K562 (cell line): Measurements from ENCODE around the gene CAMK1D. TPM values are rescaled to one million over a fixed set of nuclear protein-coding genes. Genes with fewer than 3 reads are reported as not detected.

ENCODE experiments used
- ATAC-seq: fragments of 200-7000 bp; cut with Tn5 transposase; 3 replicates; pipeline ENCODE4 v1.9.1; 2020; ENCODE audit warnings: moderate library complexity
- BruUV-seq: library from RNA; stranded (reverse); fragments of 400-500 nt; replicated peaks from 2 replicates; lab custom pipeline; 2021; lab: Mats Ljungman, UMichigan
- CTCF ChIA-PET: fragments of 300-600 bp; formaldehyde crosslinking; extraction: SDS; loops from one replicate; lab custom pipeline; 2021; ENCODE audit warnings: low intra/inter-chr PET ratio; lab: Yijun Ruan, JAX
- POLR2A ChIA-PET: fragments of 300-600, 350-650 bp; sonication (Branson Sonifier 250); formaldehyde crosslinking; extraction: SDS; loops from one replicate; lab custom pipeline; 2021; ENCODE audit warnings: antibody characterized with exemption, inconsistent platforms; lab: Yijun Ruan, JAX
- DNase-seq, 4 experiments: peaks; one replicate each; pipeline versions ENCODE4 v3.0.0 to v3.0.0-alpha.2; 2011 to 2018; ENCODE audit warnings: low spot score in 3 of 4, mixed read lengths in 3 of 4; ENCODE audit errors: extremely low read depth in 1 of 4
- FAIRE-seq: peaks from 2 replicates; lab custom pipeline; 2011; peaks lifted over from hg19 to GRCh38; lab: Jason Lieb, UNC
- H2AFZ ChIP-seq: 2 replicates; pipeline ENCODE4 v1.6.0; 2011; ENCODE audit warnings: low read depth, low read length, control low read depth, inconsistent platforms
- H3K27ac ChIP-seq: fragments of 200-600 bp; 3 replicates; pipeline ENCODE4 v1.8.0; 2011; ENCODE audit warnings: low read depth, mild to moderate bottlenecking, control low read depth, inconsistent platforms, low read length, moderate library complexity, mixed read lengths; ENCODE audit errors: extremely low read depth
- H3K27me3 ChIP-seq, 2 experiments: fragments of 300-600 bp in 1 of 2; 2 replicates in 1 of 2; 3 replicates in 1 of 2; pipeline versions ENCODE4 v1.6.0 to v1.8.0; 2011; ENCODE audit warnings: inconsistent platforms in 2 of 2, low read length in 2 of 2, mild to moderate bottlenecking in 1 of 2, mixed read lengths in 1 of 2, moderate library complexity in 1 of 2; ENCODE audit not compliant: control insufficient read depth in 2 of 2, insufficient read depth in 2 of 2
- H3K36me3 ChIP-seq: fragments of 300-600 bp; 3 replicates; pipeline ENCODE4 v1.8.0; 2011; ENCODE audit warnings: mild to moderate bottlenecking, low read length, inconsistent platforms; ENCODE audit not compliant: control insufficient read depth, insufficient read depth
- H3K4me1 ChIP-seq, 2 experiments: fragments of 200-600 bp in 1 of 2; replicated peaks in 1 of 2; 2 replicates in 1 of 2; 3 replicates in 1 of 2; pipeline versions ENCODE4 v1.5.1 to v1.8.0; 2011; ENCODE audit warnings: inconsistent platforms in 2 of 2, low read length in 2 of 2, mild to moderate bottlenecking in 1 of 2, mixed read lengths in 1 of 2, moderate library complexity in 1 of 2; ENCODE audit not compliant: control insufficient read depth in 2 of 2, insufficient read depth in 2 of 2
- H3K4me2 ChIP-seq: 2 replicates; pipeline ENCODE4 v1.6.1; 2011; ENCODE audit warnings: low read length, control low read depth, inconsistent platforms, mixed read lengths; ENCODE audit not compliant: insufficient read depth
- H3K4me3 ChIP-seq: fragments of 200-600 bp; sonication (generic), shearing (Covaris generic); 2 replicates; pipeline ENCODE4 v1.5.1; 2016; ENCODE audit warnings: control low read depth, inconsistent platforms
- H3K79me2 ChIP-seq: fragments of 200-600 bp; 3 replicates; pipeline ENCODE4 v1.8.0; 2011; ENCODE audit warnings: low read length, inconsistent platforms; ENCODE audit not compliant: control insufficient read depth, insufficient read depth
- H3K9ac ChIP-seq, 2 experiments: 2 replicates each; pipeline versions ENCODE4 v1.6.0 to v1.6.1; 2011; ENCODE audit warnings: low read depth in 2 of 2, low read length in 2 of 2, control low read depth in 1 of 2, inconsistent platforms in 1 of 2, mild to moderate bottlenecking in 1 of 2, mixed read lengths in 1 of 2; ENCODE audit not compliant: insufficient read depth in 1 of 2
- H3K9me1 ChIP-seq: one replicate; pipeline ENCODE4 v1.6.0; 2011; ENCODE audit warnings: inconsistent platforms, mild to moderate bottlenecking, low read length, moderate library complexity; ENCODE audit not compliant: control insufficient read depth, insufficient read depth
- H3K9me3 ChIP-seq: replicated peaks from 2 replicates; pipeline ENCODE4 v1.5.1; 2011; ENCODE audit warnings: low read depth, low read length, inconsistent platforms; ENCODE audit not compliant: control insufficient read depth, insufficient read depth
- H4K20me1 ChIP-seq: replicated peaks from 2 replicates; pipeline ENCODE4 v1.6.1; 2011; ENCODE audit warnings: low read length, inconsistent platforms, mixed read lengths; ENCODE audit not compliant: control insufficient read depth, insufficient read depth
- CREB3 ChIP-seq: fragments of 450-650 bp; conservative IDR thresholded peaks from 2 replicates; pipeline ENCODE4 v1.6.1; 2016; ENCODE audit warnings: missing genetic modification characterization, low read depth, mild to moderate bottlenecking, missing compliant biosample characterization, moderate library complexity
- DPF2 ChIP-seq: fragments of 450-650 bp; IDR thresholded peaks from 2 replicates; pipeline ENCODE4 v1.6.1; 2016
- FOXP1 ChIP-seq: sonication (generic); formaldehyde crosslinking; IDR thresholded peaks from 2 replicates; pipeline ENCODE4 v1.8.0; 2022; ENCODE audit warnings: mild to moderate bottlenecking, missing genetic modification reagents
- PML ChIP-seq: IDR thresholded peaks from 2 replicates; pipeline ENCODE4 v1.6.1; 2012; ENCODE audit warnings: low read length, inconsistent platforms
- TAF9B ChIP-seq: fragments of 450-650 bp; IDR thresholded peaks from 2 replicates; pipeline ENCODE4 v1.6.1; 2018; ENCODE audit warnings: mild to moderate bottlenecking; ENCODE audit not compliant: partially characterized antibody
- TOE1 ChIP-seq, 2 experiments: fragments of 450-650 bp in 1 of 2; sonication (generic) in 1 of 2; formaldehyde crosslinking in 1 of 2; IDR thresholded peaks; 2 replicates each; pipeline versions ENCODE4 v1.7.1 to v1.8.0; 2016 to 2022; ENCODE audit warnings: borderline replicate concordance in 2 of 2, mild to moderate bottlenecking in 2 of 2, antibody characterized with exemption in 1 of 2, inconsistent platforms in 1 of 2, low read depth in 1 of 2, missing genetic modification reagents in 1 of 2, moderate library complexity in 1 of 2
- ZBTB1 ChIP-seq: sonication (generic); formaldehyde crosslinking; IDR thresholded peaks from 2 replicates; pipeline ENCODE4 v1.8.1; 2023; ENCODE audit warnings: missing genetic modification reagents, low read depth, mild to moderate bottlenecking, borderline replicate concordance
- ZNF589 ChIP-seq: fragments of 200-800 bp; sonication (Bioruptor generic); IDR thresholded peaks from 2 replicates; pipeline ENCODE4 v1.6.1; 2016; ENCODE audit warnings: low read depth, missing genetic modification characterization, missing compliant biosample characterization
- WGBS: fragments of 100-300 bp; shearing (Covaris generic); methylation state at CpG from one replicate; pipeline ENCODE4 v1.1.6; 2016; ENCODE audit warnings: low coverage, mixed read lengths; ENCODE audit not compliant: insufficient coverage; ENCODE audit errors: missing lambda C conversion rate; 5-methylcytosine and 5-hydroxymethylcytosine counted together
- in situ Hi-C: fragments of 300-500 bp; cut with MboI; formaldehyde crosslinking; loops from 4 replicates; pipeline ENCODE4 v1.15.0; 2018; ENCODE audit warnings: inconsistent platforms, mixed read lengths
- intact Hi-C: fragments of 100-400 bp; cut with micrococcal nuclease; formaldehyde crosslinking; loops from 2 replicates; pipeline ENCODE4 v1.14.2; 2022
- polyA plus RNA-seq, 8 experiments: library from polyadenylated mRNA; depleted of rRNA in 4 of 8; stranded (reverse) in 5 of 8; unstranded in 3 of 8; fragments of >200 nt; fragmentation: Nextera tagmentation in 2 of 8; fragmentation: Illumina TruSeq in 1 of 8; extraction: Ambion mirVana in 2 of 8; extraction: Trizol in 1 of 8; gene quantifications; 2 replicates each; pipeline versions ENCODE4 v1.2.1 to v1.2.3, GENCODE V29; 2011 to 2014; ENCODE audit warnings: inconsistent platforms in 1 of 8, missing spikeins in 1 of 8
- total RNA-seq, 7 experiments: library from RNA; depleted of rRNA in 6 of 7; stranded (reverse); fragments of >200 nt in 6 of 7; fragmentation: Illumina TruSeq in 2 of 7; extraction: Trizol in 2 of 7; gene quantifications; 2 replicates each; pipeline versions ENCODE4 v1.2.1 to v1.2.3, GENCODE V29; 2011 to 2021; ENCODE audit warnings: low replicate concordance in 1 of 7

The CAMK1D gene
- total and polyA plus RNA-seq, 9 of the 15 experiments (the other 6 are each of a cell fraction or from before 2014, with no cell fraction given): 0.12 to 0.24 (median 0.20) TPM; not detected in 5

- Histone ChIP-seq H3K4me3 (no peak overlapping the region), H3K27me3 (peaks cover 13 to 50% of the 10 kb centered on the region in 2 experiments), H3K9me1 (no peaks in the 10 kb centered on the region), H4K20me1 (peaks cover 3% of the 10 kb centered on the region; the same call in 1 of the 2 replicates), H3K9ac (no peak overlapping the region), H3K4me1 (no peaks in the 10 kb centered on the region; a peak in 1 of 5 replicates), H2AFZ (no peak overlapping the region), H3K27ac (no peak overlapping the region), H3K4me2 (no peak overlapping the region), H3K79me2 (no peaks in the 10 kb centered on the region), H3K9me3 (no peaks in the 10 kb centered on the region), H3K36me3 (no peaks in the 10 kb centered on the region)
- TF ChIP-seq TOE1 (IDR thresholded peaks at IDR 0.05; ENCODE audit: borderline replicate concordance) (no peak), TOE1 (CRISPR knock-in tag; IDR thresholded peaks at IDR 0.05; ENCODE audit: borderline replicate concordance, low read depth) (no peak), ZNF589 (no peak), CREB3 (tag) (no peak), TAF9B (no peak), FOXP1 (CRISPR knock-in tag) (no peak), DPF2 (no peak), PML (no peak), ZBTB1 (CRISPR knock-in tag) (no peak)
- ATAC-seq (no peak), DNase-seq (no peak), FAIRE-seq (no peak)
- ChIA-PET POLR2A (interaction anchor here (0.6 to 1.4 kb wide), 3 partner anchors 7 to 1545 kb away, joined by 3 to 4 read pairs (median 4); no protein-coding TSS in a partner anchor), CTCF (no interaction called here)
- intact Hi-C loops: no loop called here
- BruUV-seq: no TSS peak
- under 1% methylated on average over 27 of the region's 27 CpGs for WGBS
- in situ Hi-C loops: no loop called here
Observed at GRCh38 chr10:12838995-12839927, 489.9 kb downstream of the CAMK1D start.
